Measurements from ENCODE around the gene C1orf52.

DNA sequence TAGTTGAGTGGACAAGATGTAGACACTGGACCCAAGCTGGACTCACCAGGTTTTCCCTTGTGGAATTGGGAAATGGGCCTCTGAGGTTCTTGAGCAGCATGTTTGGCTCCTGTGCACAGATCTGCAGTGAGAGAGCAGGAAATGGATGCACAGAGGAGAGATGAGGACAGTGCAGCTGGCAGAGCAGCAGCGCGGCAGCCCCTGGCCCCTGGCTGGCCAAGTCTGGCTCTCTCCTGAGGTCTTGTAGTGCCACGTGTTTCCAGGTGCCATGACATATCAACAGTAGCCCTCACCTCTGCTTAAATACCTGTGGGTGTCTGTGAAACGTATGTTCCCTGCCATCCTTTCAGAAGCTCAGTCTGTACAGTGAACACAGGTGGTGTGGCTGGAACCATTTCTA is 36.2 kb upstream of the C1orf52 start:
- TF ChIP-seq, protein P1, sequence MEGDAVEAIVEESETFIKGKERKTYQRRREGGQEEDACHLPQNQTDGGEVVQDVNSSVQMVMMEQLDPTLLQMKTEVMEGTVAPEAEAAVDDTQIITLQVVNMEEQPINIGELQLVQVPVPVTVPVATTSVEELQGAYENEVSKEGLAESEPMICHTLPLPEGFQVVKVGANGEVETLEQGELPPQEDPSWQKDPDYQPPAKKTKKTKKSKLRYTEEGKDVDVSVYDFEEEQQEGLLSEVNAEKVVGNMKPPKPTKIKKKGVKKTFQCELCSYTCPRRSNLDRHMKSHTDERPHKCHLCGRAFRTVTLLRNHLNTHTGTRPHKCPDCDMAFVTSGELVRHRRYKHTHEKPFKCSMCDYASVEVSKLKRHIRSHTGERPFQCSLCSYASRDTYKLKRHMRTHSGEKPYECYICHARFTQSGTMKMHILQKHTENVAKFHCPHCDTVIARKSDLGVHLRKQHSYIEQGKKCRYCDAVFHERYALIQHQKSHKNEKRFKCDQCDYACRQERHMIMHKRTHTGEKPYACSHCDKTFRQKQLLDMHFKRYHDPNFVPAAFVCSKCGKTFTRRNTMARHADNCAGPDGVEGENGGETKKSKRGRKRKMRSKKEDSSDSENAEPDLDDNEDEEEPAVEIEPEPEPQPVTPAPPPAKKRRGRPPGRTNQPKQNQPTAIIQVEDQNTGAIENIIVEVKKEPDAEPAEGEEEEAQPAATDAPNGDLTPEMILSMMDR (IDR thresholded peaks at IDR 0.05 in 4 of 5, conservative IDR thresholded peaks at IDR 0.05 in 1 of 5) = no peak
- TF ChIP-seq POLR2A (IDR thresholded peaks at IDR 0.05) = no peak
